ENCODE measurements around the gene FAM168A. TPM values are rescaled to one million over a fixed set of nuclear protein-coding genes. Genes with fewer than 3 reads are reported as not detected.

Gene FAM168A
- total RNA-seq, 1 experiment from 2014 or later, result 62.8 TPM

GRCh38 chr11:73516080-73516479 lies 81.8 kb downstream of the FAM168A start:
- intact Hi-C loops (cut with micrococcal nuclease; ENCODE audit: unreplicated experiment) (no loop called here), in situ Hi-C loops (cut with HindIII; ENCODE audit: low pct_unique_long_range_greater_than_20kb, low sequenced_read_pairs) (no loop called here)
- ChIA-PET CTCF (no interaction called here), POLR2A (no interaction called here)
- H3K27ac ChIP-seq (ENCODE audit: low read length), result no peak overlapping the region
- H3K36me3 ChIP-seq (ENCODE audit: control insufficient read depth, insufficient read depth, low read length), result no peaks in the 10 kb centered on the region
- no peak for DNase-seq (ENCODE audit: low read depth, low spot score)
- H3K4me3 ChIP-seq (ENCODE audit: low read depth in 2 of 2, low read length in 2 of 2), result no peak overlapping the region
- H3K4me1 ChIP-seq (ENCODE audit: control insufficient read depth, insufficient read depth, low read length), result no peaks in the 10 kb centered on the region
- no peaks in the 10 kb centered on the region for H3K27me3 ChIP-seq (ENCODE audit: control insufficient read depth, insufficient read depth, low read length)
- no peaks in the 10 kb centered on the region for H3K9me3 ChIP-seq (ENCODE audit: control insufficient read depth, insufficient read depth, low read depth, low read length)
- no TSS peak for BruUV-seq (replicated peaks)
- TF ChIP-seq SIN3A (IDR thresholded peaks at IDR 0.05; ENCODE audit: borderline replicate concordance, insufficient read depth, low read depth, low read length) (no peak), REST (IDR thresholded peaks at IDR 0.05; ENCODE audit: insufficient read depth in 1 of 2, low read depth in 2 of 2, low read length in 1 of 2) (no peak), CTCF (IDR thresholded peaks at IDR 0.05) (no peak), TCF7L2 (IDR thresholded peaks at IDR 0.05; ENCODE audit: low read depth, low read length) (no peak), POLR2AphosphoS5 (IDR thresholded peaks at IDR 0.05; ENCODE audit: low read depth, low read length) (no peak)
- ATAC-seq, result no peak

- Histone ChIP-seq H3K9me3 (ENCODE audit: control insufficient read depth, insufficient read depth, low read depth, low read length) (no peaks in the 10 kb centered on the region), H3K27me3 (ENCODE audit: control insufficient read depth, insufficient read depth, low read length) (no peaks in the 10 kb centered on the region), H3K36me3 (ENCODE audit: control insufficient read depth, insufficient read depth, low read length) (no peaks in the 10 kb centered on the region), H3K4me1 (ENCODE audit: control insufficient read depth, insufficient read depth, low read length) (no peaks in the 10 kb centered on the region), H3K27ac (ENCODE audit: low read length) (no peak overlapping the region), H3K4me3 (ENCODE audit: low read depth in 2 of 2, low read length in 2 of 2) (no peak overlapping the region)
- in situ Hi-C loops (cut with HindIII; ENCODE audit: low pct_unique_long_range_greater_than_20kb, low sequenced_read_pairs), result no loop called here
- TF ChIP-seq SIN3A (IDR thresholded peaks at IDR 0.05; ENCODE audit: borderline replicate concordance, insufficient read depth, low read depth, low read length), result no peak
- no peak for TF ChIP-seq POLR2AphosphoS5 (IDR thresholded peaks at IDR 0.05; ENCODE audit: low read depth, low read length)
- no peak for TF ChIP-seq REST (IDR thresholded peaks at IDR 0.05; ENCODE audit: insufficient read depth in 1 of 2, low read depth in 2 of 2, low read length in 1 of 2)
- no peak for TF ChIP-seq TCF7L2 (IDR thresholded peaks at IDR 0.05; ENCODE audit: low read depth, low read length)
- no peak for TF ChIP-seq CTCF (IDR thresholded peaks at IDR 0.05)
- intact Hi-C loops (cut with micrococcal nuclease; ENCODE audit: unreplicated experiment), result no loop called here
- ATAC-seq (no peak), DNase-seq (ENCODE audit: low read depth, low spot score) (no peak)
- CTCF ChIA-PET, result no interaction called here
- POLR2A ChIA-PET, result no interaction called here
- no TSS peak for BruUV-seq (replicated peaks)
These were observed 84.2 kb downstream of the FAM168A start for GRCh38 chr11:73513707-73514106.
